Right ventricle myocardium superior (tissue), 1 donor: ENCODE results near the gene USP13. TPM values are rescaled to one million over a fixed set of nuclear protein-coding genes. Genes with fewer than 3 reads are reported as not detected.

Experiments used
- ATAC-seq: fragments of 200-7000 bp; cut with Tn5 transposase; one replicate; pipeline ENCODE4 v1.9.1; 2020; ENCODE audit warnings: mild to moderate bottlenecking; ENCODE audit not compliant: poor library complexity
- DNase-seq: peaks from one replicate; pipeline ENCODE4 v3.0.0-alpha.2; 2020
- intact Hi-C: fragments of 100-400 bp; cut with DNase I; formaldehyde crosslinking; loops from one replicate; pipeline ENCODE4 v1.11.2; 2022
- total RNA-seq: library from RNA; stranded (reverse); fragmentation: NEBNext Ultra II Directional; extraction: Animal tissue kit (Norgen Biotek cat#: 25700); gene quantifications from one replicate; pipeline ENCODE4 v1.2.1, GENCODE V29; 2021
- donor health status: DM: no; HTN: yes; CAD: no; lungs with severe emphysema.

Gene USP13
- total RNA-seq, 1 donor from 2014 or later: 128 TPM

- peak; percentile 60 for DNase-seq
- peak; percentile 93 for ATAC-seq
- intact Hi-C loops: no loop called here
Measured at GRCh38 chr3:179819379-179819778, 166.5 kb downstream of the USP13 start.

DNA sequence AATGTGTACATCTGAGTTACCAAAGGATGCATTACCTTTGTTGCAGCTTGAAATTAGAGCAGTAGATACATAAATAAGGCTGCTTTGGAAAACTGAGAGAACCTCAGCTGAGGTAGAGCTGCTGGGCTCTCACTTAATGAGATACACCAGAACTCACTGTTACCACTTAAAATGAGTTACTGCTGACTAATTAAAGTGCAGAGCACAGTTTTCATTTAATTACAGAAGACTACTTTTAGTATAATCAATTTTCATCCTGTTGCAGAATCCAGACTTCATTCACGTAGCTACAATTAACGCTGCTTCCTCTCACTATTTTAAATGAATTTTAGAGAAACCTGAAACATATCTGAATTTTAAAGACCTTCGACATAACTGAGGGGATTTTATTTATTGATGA is 169.5 kb downstream of the USP13 start:
- DNase-seq (no peak), ATAC-seq (no peak)
- intact Hi-C loops: no loop called here

DNA sequence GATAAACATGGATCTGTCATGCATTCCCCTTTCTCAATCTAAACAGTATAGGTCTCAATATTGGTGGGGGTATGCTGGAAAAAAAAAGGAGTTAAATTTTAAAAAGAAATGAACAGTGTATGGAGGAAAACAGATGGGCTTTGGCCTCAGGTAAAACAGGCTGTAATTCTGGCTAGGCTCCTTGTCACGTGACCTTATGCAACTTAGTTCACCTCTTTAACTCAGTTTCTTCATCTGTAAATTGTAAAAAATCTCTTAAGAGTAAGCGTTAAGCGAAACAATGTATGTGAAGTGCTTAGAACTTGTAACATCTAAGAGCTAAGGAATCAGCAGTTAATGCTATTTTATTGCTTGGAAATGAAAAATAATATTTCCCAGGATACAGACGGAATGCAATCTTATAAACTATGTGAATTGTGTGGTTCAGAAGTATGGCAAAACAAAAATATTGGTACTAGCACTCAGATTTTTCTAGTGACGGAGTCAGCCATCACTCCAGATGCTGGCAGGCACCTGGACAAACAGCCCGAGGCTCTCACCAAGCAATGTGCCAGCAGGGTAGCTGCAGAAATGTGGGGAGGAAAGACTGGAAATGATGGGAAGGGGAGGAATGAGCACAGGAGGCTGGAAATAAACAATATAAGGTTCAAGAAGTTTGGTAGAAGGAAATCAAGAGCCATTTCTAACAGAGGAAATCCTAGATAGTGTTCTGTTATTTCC is 172.8 kb downstream of the USP13 start:
- intact Hi-C loops: no loop called here
- DNase-seq (no peak), ATAC-seq (no peak)

- ATAC-seq (no peak), DNase-seq (no peak)
- intact Hi-C loops: no loop called here
Measured at GRCh38 chr3:179826247-179826637, 173.4 kb downstream of the USP13 start.

GRCh38 chr3:179828738-179829137 is 175.9 kb downstream of the USP13 start:
- DNase-seq: no peak
- intact Hi-C loops: no loop called here
- ATAC-seq: no peak

DNA sequence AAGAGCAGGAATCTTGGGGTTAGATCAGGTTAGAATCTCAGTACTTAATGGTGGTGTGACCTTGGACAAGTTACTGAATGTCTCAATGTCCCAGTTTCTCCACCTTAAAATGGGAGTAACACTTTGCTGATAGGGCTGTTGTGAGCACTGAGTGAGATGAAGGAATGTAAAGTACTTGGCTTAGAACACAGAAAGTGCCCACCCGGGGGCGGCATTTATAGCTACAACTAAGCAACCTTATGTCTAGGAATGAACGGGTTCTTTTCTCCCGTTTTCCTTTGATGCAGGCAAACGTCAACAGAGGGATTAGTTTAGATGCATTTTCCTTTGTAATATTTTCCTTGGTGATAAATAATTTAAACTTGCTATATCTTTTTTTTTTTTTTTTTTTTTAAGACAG is 176.6 kb downstream of the USP13 start:
- no peak for ATAC-seq
- DNase-seq: no peak
- intact Hi-C loops: no loop called here

GRCh38 chr3:179832333-179832854 is 179.6 kb downstream of the USP13 start:
- no peak for DNase-seq
- intact Hi-C loops: no loop called here
- ATAC-seq: no peak

- no peak for ATAC-seq
- intact Hi-C loops: no loop called here
Measured at GRCh38 chr3:179833294-179833693, 180.5 kb downstream of the USP13 start.

GRCh38 chr3:179837374-179837773 is 184.5 kb downstream of the USP13 start:
- DNase-seq (no peak), ATAC-seq (peak; percentile 75)
- intact Hi-C loops: no loop called here

More at GRCh38 chr3:179833294-179833693, 180.5 kb downstream of the USP13 start:
- no peak for DNase-seq

Other genes with a start within 250 kb of the USP13 start
- gene GNB4, start 201.6 kb upstream of the USP13 start, total RNA-seq: 13.6 TPM
- 21.2 TPM for gene ACTL6A, start 90.1 kb upstream of the USP13 start, total RNA-seq
- gene MRPL47, start 48.4 kb upstream of the USP13 start, total RNA-seq: 44.4 TPM
- gene NDUFB5, start 48.2 kb upstream of the USP13 start, total RNA-seq: 360 TPM